GM21526 (cell line): ENCODE results near the gene FBXO44.
"Not testable (repeated sequence)": the region's sequence is repeated elsewhere in the genome, so short reads cannot be mapped to it uniquely, and the experiment has no call there.

Experiments
- ATAC-seq: cut with Tn5 transposase; IDR thresholded peaks from one replicate; pipeline ENCODE4 v1.9.1; 2021; ENCODE audit warnings: moderate library complexity; ENCODE audit not compliant: unreplicated experiment, low FRiP score

The FBXO44 gene

GRCh38 chr1:11638121-11638520 is 16.6 kb upstream of the FBXO44 start:
- no peak for ATAC-seq

GRCh38 chr1:11639372-11639771 is 15.3 kb upstream of the FBXO44 start:
- ATAC-seq = no peak

GRCh38 chr1:11640101-11640500 is 14.6 kb upstream of the FBXO44 start:
- no peak for ATAC-seq

GRCh38 chr1:11640944-11641343 is 13.7 kb upstream of the FBXO44 start:
- no peak for ATAC-seq

GRCh38 chr1:11641776-11642305 is 12.8 kb upstream of the FBXO44 start:
- no peak for ATAC-seq

- ATAC-seq = not testable (repeated sequence)
Observed at GRCh38 chr1:11642418-11643017, 12.2 kb upstream of the FBXO44 start.

GRCh38 chr1:11643782-11644181 is 10.9 kb upstream of the FBXO44 start:
- ATAC-seq = no peak

GRCh38 chr1:11645270-11645669 is 9.4 kb upstream of the FBXO44 start:
- no peak for ATAC-seq

- no peak for ATAC-seq
Observed at GRCh38 chr1:11645670-11646265, 8.9 kb upstream of the FBXO44 start.

GRCh38 chr1:11646317-11646716 is 8.4 kb upstream of the FBXO44 start:
- no peak for ATAC-seq

GRCh38 chr1:11647333-11647732 is 7.3 kb upstream of the FBXO44 start:
- no peak for ATAC-seq

GRCh38 chr1:11648039-11648438 is 6.6 kb upstream of the FBXO44 start:
- no peak for ATAC-seq

GRCh38 chr1:11648732-11649158 is 5.9 kb upstream of the FBXO44 start:
- no peak for ATAC-seq

- ATAC-seq = no peak
Observed at GRCh38 chr1:11649237-11649623, 5.4 kb upstream of the FBXO44 start.

GRCh38 chr1:11649624-11650330 is 4.9 kb upstream of the FBXO44 start:
- no peak for ATAC-seq

GRCh38 chr1:11650331-11650991 is 4.2 kb upstream of the FBXO44 start:
- ATAC-seq = no peak

- ATAC-seq = no peak
Observed at GRCh38 chr1:11651017-11651416, 3.7 kb upstream of the FBXO44 start.

- ATAC-seq = no peak
Observed at GRCh38 chr1:11652203-11652780, 2.4 kb upstream of the FBXO44 start.

GRCh38 chr1:11653101-11653860 is 1.4 kb upstream of the FBXO44 start:
- ATAC-seq = no peak

GRCh38 chr1:11653861-11654136 is 878 bp upstream of the FBXO44 start:
- ATAC-seq = no peak
